NB4 (cell line): Measurements from ENCODE around the gene LDHD.
A peak's percentile ranks its signal among the peaks of the same experiment; 100 is the strongest.

Source experiments
- DNase-seq: peaks from one replicate; pipeline ENCODE4 v3.0.0; 2010; ENCODE audit warnings: low read depth
- H3K4me3 ChIP-seq: one replicate; pipeline ENCODE4 v1.5.1; 2011; ENCODE audit warnings: mild to moderate bottlenecking, low read depth, low read length, moderate library complexity
- CTCF ChIP-seq: IDR thresholded peaks from one replicate; pipeline ENCODE4 v1.5.1; 2012; ENCODE audit warnings: low read depth, low read length
- MAX ChIP-seq: IDR thresholded peaks from 2 replicates; pipeline ENCODE4 v1.6.1; 2011; ENCODE audit warnings: low read depth, low read length
- MYC ChIP-seq: IDR thresholded peaks from 2 replicates; pipeline ENCODE4 v1.6.1; 2011; ENCODE audit warnings: low read depth, low read length
- POLR2A ChIP-seq: IDR thresholded peaks from 2 replicates; pipeline ENCODE4 v1.6.1; 2011; ENCODE audit warnings: mild to moderate bottlenecking; ENCODE audit not compliant: insufficient read length; ENCODE audit errors: extremely low read depth

The LDHD gene

GRCh38 chr16:75103994-75104393, 12.6 kb downstream of the LDHD start:
- no peak for DNase-seq
- TF ChIP-seq POLR2A (no peak), MAX (no peak), CTCF (no peak), MYC (no peak)
- no peak overlapping the region for H3K4me3 ChIP-seq

- no peak for DNase-seq
- no peak overlapping the region for H3K4me3 ChIP-seq
- TF ChIP-seq POLR2A (no peak), MYC (no peak), MAX (no peak), CTCF (no peak)
These were observed 14.0 kb downstream of the LDHD start for GRCh38 chr16:75102595-75102994.

- peak; percentile 11 for DNase-seq
- TF ChIP-seq CTCF (no peak), POLR2A (no peak), MAX (no peak), MYC (no peak)
- no peak overlapping the region for H3K4me3 ChIP-seq
These were observed 14.9 kb downstream of the LDHD start for GRCh38 chr16:75101635-75102034.

GRCh38 chr16:75100603-75100990, 16.0 kb downstream of the LDHD start:
- TF ChIP-seq CTCF, result no peak
- no peak for TF ChIP-seq MAX
- no peak for TF ChIP-seq POLR2A
- no peak for TF ChIP-seq MYC
- DNase-seq, result peak; percentile 10
- no peak overlapping the region for H3K4me3 ChIP-seq

- TF ChIP-seq MAX (peak; percentile 58), POLR2A (no peak), MYC (peak; percentile 61)
- peak; percentile 97 for DNase-seq
- no peak overlapping the region for H3K4me3 ChIP-seq
These were observed 16.6 kb downstream of the LDHD start for GRCh38 chr16:75099738-75100602.

GRCh38 chr16:75099075-75099667, 17.4 kb downstream of the LDHD start:
- DNase-seq, result no peak
- no peak for TF ChIP-seq MYC
- no peak for TF ChIP-seq CTCF
- no peak for TF ChIP-seq MAX
- TF ChIP-seq POLR2A, result no peak
- no peak overlapping the region for H3K4me3 ChIP-seq
